Liver (tissue), 10 donors: ENCODE data around the gene ZYG11B. TPM values are rescaled to one million over a fixed set of nuclear protein-coding genes. Genes with fewer than 3 reads are reported as not detected.
A peak's percentile ranks its signal among the peaks of the same experiment; 100 is the strongest.

Experiments used
- DNase-seq: peaks from one replicate; pipeline ENCODE4 v3.0.0-alpha.2; 2017; ENCODE audit warnings: low spot score
- H3K27ac ChIP-seq, 2 donors: one replicate each; pipeline ENCODE4 v1.7.0; 2013; ENCODE audit warnings: inconsistent platforms in 2 of 2, low read length in 2 of 2, control low read depth in 1 of 2, low read depth in 1 of 2, mild to moderate bottlenecking in 1 of 2
- H3K27me3 ChIP-seq, 4 donors: one replicate each; pipeline versions ENCODE4 v1.6.1 to v1.7.0; 2013; ENCODE audit warnings: low read length in 3 of 4, inconsistent platforms in 1 of 4, mild to moderate bottlenecking in 1 of 4, moderate library complexity in 1 of 4; ENCODE audit not compliant: control insufficient read depth in 4 of 4, insufficient read depth in 4 of 4
- H3K36me3 ChIP-seq, 4 donors: one replicate each; pipeline versions ENCODE4 v1.6.1 to v1.7.0; 2013; ENCODE audit warnings: low read length in 3 of 4, mild to moderate bottlenecking in 3 of 4, low read depth in 1 of 4, moderate library complexity in 1 of 4; ENCODE audit not compliant: control insufficient read depth in 4 of 4, insufficient read depth in 3 of 4
- H3K4me1 ChIP-seq, 4 donors: one replicate each; pipeline versions ENCODE4 v1.6.1 to v1.7.0; 2013; ENCODE audit warnings: low read length in 3 of 4, mild to moderate bottlenecking in 3 of 4, moderate library complexity in 1 of 4; ENCODE audit not compliant: control insufficient read depth in 4 of 4, insufficient read depth in 4 of 4
- H3K4me3 ChIP-seq, 3 donors: one replicate each; pipeline versions ENCODE4 v1.6.1 to v1.7.0; 2013; ENCODE audit warnings: low read length in 3 of 3, control low read depth in 1 of 3, low read depth in 1 of 3, mild to moderate bottlenecking in 1 of 3
- H3K9ac ChIP-seq, 2 donors: one replicate each; pipeline ENCODE4 v1.7.0; 2013; ENCODE audit warnings: low read length in 2 of 2, mild to moderate bottlenecking in 2 of 2, moderate library complexity in 2 of 2, control low read depth in 1 of 2, low read depth in 1 of 2
- H3K9me3 ChIP-seq, 4 donors: one replicate each; pipeline versions ENCODE4 v1.6.1 to v1.7.0; 2013; ENCODE audit warnings: low read length in 3 of 4; ENCODE audit not compliant: control insufficient read depth in 4 of 4
- FOXA1 ChIP-seq: IDR thresholded peaks from 2 replicates; pipeline ENCODE4 v1.6.1; 2016; ENCODE audit warnings: antibody characterized with exemption
- FOXA2 ChIP-seq: IDR thresholded peaks from 2 replicates; pipeline ENCODE4 v1.6.1; 2016; ENCODE audit warnings: antibody characterized with exemption
- HNF4A ChIP-seq, 2 donors: conservative IDR thresholded peaks; 2 replicates each; pipeline ENCODE4 v1.6.1; 2016; ENCODE audit warnings: antibody characterized with exemption in 2 of 2, mild to moderate bottlenecking in 2 of 2
- JUND ChIP-seq, 2 donors: IDR thresholded peaks; 2 replicates each; pipeline ENCODE4 v1.6.1; 2016; ENCODE audit warnings: antibody characterized with exemption in 2 of 2
- NR2F2 ChIP-seq: IDR thresholded peaks from 2 replicates; pipeline ENCODE4 v1.6.1; 2016; ENCODE audit warnings: antibody characterized with exemption
- RAD21 ChIP-seq, 2 donors: IDR thresholded peaks; 2 replicates each; pipeline ENCODE4 v1.6.1; 2016; ENCODE audit warnings: antibody characterized with exemption in 2 of 2, mild to moderate bottlenecking in 2 of 2
- RXRA ChIP-seq, 2 donors: IDR thresholded peaks; 2 replicates each; pipeline ENCODE4 v1.6.1; 2017 to 2018; ENCODE audit warnings: antibody characterized with exemption in 2 of 2, mild to moderate bottlenecking in 1 of 2
- SP1 ChIP-seq: IDR thresholded peaks from 2 replicates; pipeline ENCODE4 v1.6.1; 2018; ENCODE audit warnings: antibody characterized with exemption, mild to moderate bottlenecking
- YY1 ChIP-seq: IDR thresholded peaks from 2 replicates; pipeline ENCODE4 v1.6.1; 2016; ENCODE audit warnings: antibody characterized with exemption, mild to moderate bottlenecking
- WGBS: extraction: QIAGEN DNeasy Blood & Tissue Kit; methylation state at CpG from one replicate; pipeline ENCODE4 v1.1.7; 2013; 5-methylcytosine and 5-hydroxymethylcytosine counted together
- polyA plus RNA-seq, 2 donors: library from polyadenylated mRNA; stranded (reverse) in 1 of 2; unstranded in 1 of 2; fragments of 200-250 nt in 1 of 2; fragments of >200 nt in 1 of 2; fragmentation: Nextera tagmentation in 1 of 2; extraction: Ambion mirVana in 1 of 2; gene quantifications; one replicate each; pipeline versions ENCODE4 v1.2.1 to v1.2.3, GENCODE V29; 2013 to 2015
- small RNA-seq: library from RNA; depleted of rRNA; stranded (forward); fragments of <200 nt; gene quantifications from one replicate; pipeline ENCODE3, GENCODE V24; 2014
- total RNA-seq, 2 donors: library from RNA; depleted of rRNA; stranded (reverse); fragments of >200 nt; gene quantifications; one replicate each; pipeline ENCODE4 v1.2.3, GENCODE V29; 2014
- TF ChIP-seq, protein P1 (sequence below): IDR thresholded peaks from 2 replicates; pipeline ENCODE4 v1.6.1; 2016; ENCODE audit warnings: antibody characterized with exemption
- TF ChIP-seq, protein P2 (sequence below): IDR thresholded peaks from 2 replicates; pipeline ENCODE4 v1.6.1; 2016; ENCODE audit warnings: antibody characterized with exemption
- TF ChIP-seq, protein P3 (sequence below): IDR thresholded peaks from 2 replicates; pipeline ENCODE4 v1.6.1; 2016; ENCODE audit warnings: antibody characterized with exemption
- donor health status: healthy.
- donor health status: healthy.
- donor health status: healthy.
- donor health status: healthy.
- donor health status: healthy.

The ZYG11B gene
- total and polyA plus RNA-seq, 4 donors = 6.1 to 111 (median 15.5) TPM

DNA sequence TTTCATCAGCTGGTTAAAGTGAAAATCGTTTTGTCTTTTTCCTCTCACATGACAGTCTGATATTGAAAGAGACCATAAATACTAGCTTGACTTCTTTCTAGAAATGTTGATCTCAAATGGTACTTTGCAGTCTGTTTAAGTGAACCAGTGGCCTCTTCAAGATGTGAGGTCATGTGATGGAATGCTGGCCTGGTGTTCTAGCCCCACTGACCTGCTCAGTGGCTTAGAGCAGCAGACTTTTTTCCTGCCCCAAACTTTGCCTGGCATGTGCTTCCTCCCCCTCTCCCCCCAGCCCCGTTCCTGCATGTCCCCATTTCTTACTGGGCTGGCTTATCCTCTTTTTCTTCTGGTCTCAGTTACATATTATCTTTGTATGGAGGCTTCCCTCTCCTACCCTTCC, 150.6 kb downstream of the ZYG11B start:
- Histone ChIP-seq H3K36me3 (no peaks in the 10 kb centered on the region), H3K4me1 (peaks cover 4 to 11% (median 6%) of the 10 kb centered on the region in 4 donors), H3K9me3 (no peaks in the 10 kb centered on the region), H3K9ac (no peak overlapping the region), H3K27me3 (no peaks in the 10 kb centered on the region), H3K27ac (no peak overlapping the region), H3K4me3 (no peak overlapping the region)
- TF ChIP-seq SP1 (no peak), RAD21 (IDR thresholded peaks at IDR 0.05) (no peak), RXRA (IDR thresholded peaks at IDR 0.05) (no peak), JUND (IDR thresholded peaks at IDR 0.05) (no peak), FOXA1 (no peak), NR2F2 (no peak), YY1 (no peak), HNF4A (conservative IDR thresholded peaks at IDR 0.05) (no peak), FOXA2 (no peak)
- TF ChIP-seq, protein P1, sequence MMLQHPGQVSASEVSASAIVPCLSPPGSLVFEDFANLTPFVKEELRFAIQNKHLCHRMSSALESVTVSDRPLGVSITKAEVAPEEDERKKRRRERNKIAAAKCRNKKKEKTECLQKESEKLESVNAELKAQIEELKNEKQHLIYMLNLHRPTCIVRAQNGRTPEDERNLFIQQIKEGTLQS = no peak
- TF ChIP-seq, protein P2, sequence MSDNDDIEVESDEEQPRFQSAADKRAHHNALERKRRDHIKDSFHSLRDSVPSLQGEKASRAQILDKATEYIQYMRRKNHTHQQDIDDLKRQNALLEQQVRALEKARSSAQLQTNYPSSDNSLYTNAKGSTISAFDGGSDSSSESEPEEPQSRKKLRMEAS = no peak
- TF ChIP-seq, protein P3, sequence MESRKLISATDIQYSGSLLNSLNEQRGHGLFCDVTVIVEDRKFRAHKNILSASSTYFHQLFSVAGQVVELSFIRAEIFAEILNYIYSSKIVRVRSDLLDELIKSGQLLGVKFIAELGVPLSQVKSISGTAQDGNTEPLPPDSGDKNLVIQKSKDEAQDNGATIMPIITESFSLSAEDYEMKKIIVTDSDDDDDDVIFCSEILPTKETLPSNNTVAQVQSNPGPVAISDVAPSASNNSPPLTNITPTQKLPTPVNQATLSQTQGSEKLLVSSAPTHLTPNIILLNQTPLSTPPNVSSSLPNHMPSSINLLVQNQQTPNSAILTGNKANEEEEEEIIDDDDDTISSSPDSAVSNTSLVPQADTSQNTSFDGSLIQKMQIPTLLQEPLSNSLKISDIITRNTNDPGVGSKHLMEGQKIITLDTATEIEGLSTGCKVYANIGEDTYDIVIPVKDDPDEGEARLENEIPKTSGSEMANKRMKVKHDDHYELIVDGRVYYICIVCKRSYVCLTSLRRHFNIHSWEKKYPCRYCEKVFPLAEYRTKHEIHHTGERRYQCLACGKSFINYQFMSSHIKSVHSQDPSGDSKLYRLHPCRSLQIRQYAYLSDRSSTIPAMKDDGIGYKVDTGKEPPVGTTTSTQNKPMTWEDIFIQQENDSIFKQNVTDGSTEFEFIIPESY = no peak
- DNase-seq = no peak
- WGBS = 69% methylated on average over 2 of the region's 2 CpGs

Small RNA genes lying within 50 kb of the gene (small RNA-seq; reads per million reads assigned to genes)
- gene RN7SL62P (not detected), gene RNU2-30P (0.33 reads per million, percentile 34 among the genes with 10 or more reads in this experiment), gene RNU6-969P (not detected)

Other genes with a start within 250 kb of the ZYG11B start
- 10 to 100 TPM; 20.0 to 28.0 TPM for gene TUT4, start 173.4 kb upstream of the ZYG11B start, total RNA-seq
- gene TUT4, start 173.4 kb upstream of the ZYG11B start, polyA plus RNA-seq = 10 to 100 TPM; 12.2 to 28.0 TPM
- 10 to 100 TPM in 1 of 2 donors, 1 to 10 TPM in 1; 4.7 to 33.0 TPM for gene GPX7, start 124.1 kb upstream of the ZYG11B start, total RNA-seq
- gene GPX7, start 124.1 kb upstream of the ZYG11B start, polyA plus RNA-seq = 1 to 10 TPM; 3.9 to 7.0 TPM
- under 1 TPM; 0.14 to 0.33 TPM for gene SHISAL2A, start 93.3 kb upstream of the ZYG11B start, total RNA-seq
- gene SHISAL2A, start 93.3 kb upstream of the ZYG11B start, polyA plus RNA-seq = under 1 TPM in 1 of 2 donors, not detected in 1; 0.22 TPM
- 10 to 100 TPM in 1 of 2 donors, 1 to 10 TPM in 1; 6.3 to 14.1 TPM for gene COA7, start 28.1 kb upstream of the ZYG11B start, total RNA-seq
- gene COA7, start 28.1 kb upstream of the ZYG11B start, polyA plus RNA-seq = 10 to 100 TPM in 1 of 2 donors, 1 to 10 TPM in 1; 4.7 to 11.2 TPM
- 1 to 10 TPM in 1 of 2 donors, under 1 TPM in 1; 0.65 to 1.8 TPM for gene ZYG11A, start 116.3 kb downstream of the ZYG11B start, total RNA-seq
- under 1 TPM; 0.38 to 0.86 TPM for gene ZYG11A, start 116.3 kb downstream of the ZYG11B start, polyA plus RNA-seq
- 100 to 1,000 TPM in 1 of 2 donors, 10 to 100 TPM in 1; 37.8 to 591 TPM for gene ECHDC2, start 195.3 kb downstream of the ZYG11B start, total RNA-seq
- 100 to 1,000 TPM; 269 to 302 TPM for gene ECHDC2, start 195.3 kb downstream of the ZYG11B start, polyA plus RNA-seq
- 100 to 1,000 TPM; 122 to 811 TPM for gene SCP2, start 200.8 kb downstream of the ZYG11B start, total RNA-seq
- gene SCP2, start 200.8 kb downstream of the ZYG11B start, polyA plus RNA-seq = 100 to 1,000 TPM; 330 to 727 TPM